NCI-H2227 treated with DMSO at 0.1 percent for 48 hours (cell line): Measurements from ENCODE around the gene KLHL24.
"Not testable (repeated sequence)": the region's sequence is repeated elsewhere in the genome, so short reads cannot be mapped to it uniquely, and the experiment has no call there.

Source experiments
- DNase-seq: peaks from one replicate; lab custom pipeline; 2025; lab: John Stamatoyannopoulos, UW

The KLHL24 gene

GRCh38 chr3:183634707-183635106, 716 bp upstream of the KLHL24 start:
- no peak for DNase-seq

GRCh38 chr3:183635107-183635430, 354 bp upstream of the KLHL24 start:
- DNase-seq: no peak

GRCh38 chr3:183636221-183637105, 1.0 kb downstream of the KLHL24 start:
- peak; percentile 98 for DNase-seq

GRCh38 chr3:183637106-183637486, 1.7 kb downstream of the KLHL24 start:
- peak; percentile 23 for DNase-seq

GRCh38 chr3:183637633-183638032, 2.2 kb downstream of the KLHL24 start:
- not testable (repeated sequence) for DNase-seq

- no peak for DNase-seq
These were observed 2.9 kb downstream of the KLHL24 start for GRCh38 chr3:183638101-183638852.

GRCh38 chr3:183640635-183641034, 5.2 kb downstream of the KLHL24 start:
- DNase-seq: not testable (repeated sequence)

GRCh38 chr3:183641882-183642281, 6.5 kb downstream of the KLHL24 start:
- no peak for DNase-seq

- no peak for DNase-seq
These were observed 8.8 kb downstream of the KLHL24 start for GRCh38 chr3:183644244-183644643.

- DNase-seq: no peak
These were observed 9.8 kb downstream of the KLHL24 start for GRCh38 chr3:183645254-183645653.

GRCh38 chr3:183650554-183650953, 15.1 kb downstream of the KLHL24 start:
- DNase-seq: no peak

- peak; percentile 1 for DNase-seq
These were observed 18.0 kb downstream of the KLHL24 start for GRCh38 chr3:183653209-183654064.

GRCh38 chr3:183654727-183655126, 19.3 kb downstream of the KLHL24 start:
- DNase-seq: no peak

- no peak for DNase-seq
These were observed 26.7 kb downstream of the KLHL24 start for GRCh38 chr3:183662099-183662498.

GRCh38 chr3:183664913-183665381, 29.5 kb downstream of the KLHL24 start:
- DNase-seq: no peak

GRCh38 chr3:183680061-183680460, 44.6 kb downstream of the KLHL24 start:
- no peak for DNase-seq

GRCh38 chr3:183687705-183688104, 52.3 kb downstream of the KLHL24 start:
- no peak for DNase-seq

GRCh38 chr3:183688874-183689273, 53.5 kb downstream of the KLHL24 start:
- DNase-seq: no peak

GRCh38 chr3:183689621-183690020, 54.2 kb downstream of the KLHL24 start:
- not testable (repeated sequence) for DNase-seq

- no peak for DNase-seq
These were observed 55.1 kb downstream of the KLHL24 start for GRCh38 chr3:183690402-183690995.

GRCh38 chr3:183692436-183692835, 57.0 kb downstream of the KLHL24 start:
- DNase-seq: no peak
